RWPE2 (cell line): ENCODE results near the gene BTD.

Experiments used
- ATAC-seq: fragments of 200-7000 bp; cut with Tn5 transposase; 3 replicates; pipeline ENCODE4 v1.9.1; 2021; ENCODE audit warnings: low read depth
- DNase-seq: peaks from one replicate; pipeline ENCODE4 v3.0.0-alpha.2; 2020; ENCODE audit warnings: low spot score
- H3K27ac ChIP-seq: fragments of 450-650 bp; 2 replicates; pipeline ENCODE4 v1.5.1; 2017; ENCODE audit warnings: mild to moderate bottlenecking; ENCODE audit not compliant: poor library complexity, severe bottlenecking
- H3K27me3 ChIP-seq: fragments of 250-450 bp; sonication (Bioruptor Pico); 2 replicates; pipeline ENCODE4 v1.5.1; 2021; ENCODE audit warnings: mild to moderate bottlenecking, moderate library complexity; ENCODE audit not compliant: insufficient read depth, poor library complexity, severe bottlenecking
- H3K36me3 ChIP-seq: fragments of 250-450 bp; sonication (Bioruptor Pico); 2 replicates; pipeline ENCODE4 v1.5.1; 2020; ENCODE audit warnings: low read depth, mild to moderate bottlenecking, moderate library complexity
- H3K4me1 ChIP-seq: fragments of 250-450 bp; sonication (Bioruptor Pico); 2 replicates; pipeline ENCODE4 v1.5.1; 2021; ENCODE audit warnings: mild to moderate bottlenecking, moderate library complexity; ENCODE audit not compliant: insufficient read depth, poor library complexity, severe bottlenecking
- H3K4me3 ChIP-seq: fragments of 250-450 bp; sonication (Bioruptor Pico); 2 replicates; pipeline ENCODE4 v1.5.1; 2021; ENCODE audit warnings: mild to moderate bottlenecking, moderate library complexity; ENCODE audit not compliant: severe bottlenecking
- H3K9me3 ChIP-seq: fragments of 250-450 bp; sonication (Bioruptor Pico); 2 replicates; pipeline ENCODE4 v1.5.1; 2021; ENCODE audit warnings: mild to moderate bottlenecking, moderate library complexity; ENCODE audit not compliant: severe bottlenecking
- TF ChIP-seq, protein P1 (sequence below): fragments of 450-650 bp; IDR thresholded peaks from one replicate; pipeline ENCODE4 v1.5.1; 2017; ENCODE audit warnings: mild to moderate bottlenecking, moderate library complexity; ENCODE audit not compliant: poor library complexity, severe bottlenecking

BTD gene

DNA sequence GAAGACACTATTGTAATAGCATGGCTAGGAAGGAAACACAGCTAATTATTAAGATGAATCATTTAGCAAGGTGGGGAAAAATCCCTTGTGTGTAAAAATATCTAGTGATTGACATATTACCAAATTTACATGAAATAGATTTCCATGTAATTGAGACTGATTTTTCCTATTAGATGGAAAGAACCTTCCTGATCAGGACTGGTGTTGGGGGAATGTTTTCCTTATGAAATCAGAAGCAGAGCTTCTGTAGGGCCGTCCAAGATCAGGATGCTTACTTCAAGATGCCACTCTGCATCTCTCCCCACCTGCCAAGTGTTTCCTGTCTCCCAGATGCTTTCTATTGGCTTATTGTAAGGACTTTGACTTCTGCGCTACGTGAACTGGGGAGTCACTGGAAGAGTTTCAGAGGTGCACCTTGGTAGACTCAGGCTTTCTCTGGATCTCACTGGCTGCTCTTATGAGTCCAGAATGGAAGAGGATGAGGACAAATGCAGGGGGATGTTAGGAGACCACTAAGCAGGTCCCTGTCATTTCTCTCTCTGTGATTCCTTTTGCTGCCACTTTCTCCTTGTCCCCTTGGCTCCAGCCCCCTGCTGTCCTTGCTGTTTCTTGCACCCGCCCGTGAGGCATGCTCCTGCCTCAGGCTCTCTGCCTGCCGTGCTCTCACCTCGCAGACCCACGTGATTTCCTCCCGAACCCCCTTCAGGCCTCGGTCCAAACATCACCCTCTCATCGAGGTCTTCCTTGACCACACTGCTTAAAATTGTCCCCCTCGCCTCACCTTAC, 30.1 kb downstream of the BTD start:
- Histone ChIP-seq H3K9me3 (no peaks in the 10 kb centered on the region), H3K27ac (peak overlapping the region; percentile 95), H3K4me1 (peaks cover 50% of the 10 kb centered on the region), H3K27me3 (no peaks in the 10 kb centered on the region), H3K36me3 (no peaks in the 10 kb centered on the region), H3K4me3 (no peak overlapping the region)
- ATAC-seq (no peak), DNase-seq (no peak)
- TF ChIP-seq, protein P1, sequence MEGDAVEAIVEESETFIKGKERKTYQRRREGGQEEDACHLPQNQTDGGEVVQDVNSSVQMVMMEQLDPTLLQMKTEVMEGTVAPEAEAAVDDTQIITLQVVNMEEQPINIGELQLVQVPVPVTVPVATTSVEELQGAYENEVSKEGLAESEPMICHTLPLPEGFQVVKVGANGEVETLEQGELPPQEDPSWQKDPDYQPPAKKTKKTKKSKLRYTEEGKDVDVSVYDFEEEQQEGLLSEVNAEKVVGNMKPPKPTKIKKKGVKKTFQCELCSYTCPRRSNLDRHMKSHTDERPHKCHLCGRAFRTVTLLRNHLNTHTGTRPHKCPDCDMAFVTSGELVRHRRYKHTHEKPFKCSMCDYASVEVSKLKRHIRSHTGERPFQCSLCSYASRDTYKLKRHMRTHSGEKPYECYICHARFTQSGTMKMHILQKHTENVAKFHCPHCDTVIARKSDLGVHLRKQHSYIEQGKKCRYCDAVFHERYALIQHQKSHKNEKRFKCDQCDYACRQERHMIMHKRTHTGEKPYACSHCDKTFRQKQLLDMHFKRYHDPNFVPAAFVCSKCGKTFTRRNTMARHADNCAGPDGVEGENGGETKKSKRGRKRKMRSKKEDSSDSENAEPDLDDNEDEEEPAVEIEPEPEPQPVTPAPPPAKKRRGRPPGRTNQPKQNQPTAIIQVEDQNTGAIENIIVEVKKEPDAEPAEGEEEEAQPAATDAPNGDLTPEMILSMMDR: no peak

DNA sequence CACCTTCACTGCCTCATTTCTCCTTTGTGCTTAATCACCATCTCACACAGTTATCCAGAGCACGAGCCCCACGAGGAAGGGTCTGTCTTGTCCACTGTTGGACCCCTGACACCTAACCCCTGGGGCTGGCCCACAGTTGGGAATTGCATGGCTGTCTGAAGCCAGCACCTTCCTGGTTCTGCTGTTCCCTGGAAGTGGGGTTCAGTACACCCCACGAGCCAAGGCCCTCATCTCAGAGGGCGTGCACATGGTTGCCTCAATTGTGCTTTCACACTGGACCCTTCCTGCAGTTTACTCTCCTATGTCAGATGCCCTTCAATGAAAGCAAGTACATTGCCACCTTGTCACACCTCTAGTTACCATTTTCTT, 30.7 kb downstream of the BTD start:
- ATAC-seq (no peak), DNase-seq (no peak)
- Histone ChIP-seq H3K9me3 (no peaks in the 10 kb centered on the region), H3K4me3 (no peak overlapping the region), H3K4me1 (peaks cover 50% of the 10 kb centered on the region), H3K36me3 (no peaks in the 10 kb centered on the region), H3K27ac (peak overlapping the region; percentile 95), H3K27me3 (no peaks in the 10 kb centered on the region)
- TF ChIP-seq, protein P1: no peak

DNA sequence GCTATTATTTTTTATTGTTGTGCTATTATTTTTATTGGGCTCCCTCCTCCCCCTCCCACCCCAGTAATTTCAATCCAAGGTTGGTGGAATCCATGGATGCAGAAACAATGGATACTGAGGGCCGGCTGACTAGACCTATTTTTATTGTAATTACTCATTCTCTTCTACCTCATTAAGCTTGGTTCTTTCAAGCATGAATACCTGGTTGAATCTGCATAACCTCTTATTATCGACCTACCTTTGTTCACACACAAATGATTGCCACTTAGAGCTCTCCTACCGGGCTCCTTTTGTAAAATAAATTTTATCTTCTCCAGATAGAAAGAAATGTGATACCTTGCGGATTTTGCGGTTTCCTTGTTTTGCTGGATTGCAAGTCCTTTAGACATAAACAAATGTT, 31.6 kb downstream of the BTD start:
- Histone ChIP-seq H3K9me3 (no peaks in the 10 kb centered on the region), H3K36me3 (no peaks in the 10 kb centered on the region), H3K4me1 (peaks cover 50% of the 10 kb centered on the region), H3K4me3 (no peak overlapping the region), H3K27me3 (no peaks in the 10 kb centered on the region), H3K27ac (peak overlapping the region; percentile 95)
- DNase-seq: no peak
- ATAC-seq: no peak
- TF ChIP-seq, protein P1: no peak

DNA sequence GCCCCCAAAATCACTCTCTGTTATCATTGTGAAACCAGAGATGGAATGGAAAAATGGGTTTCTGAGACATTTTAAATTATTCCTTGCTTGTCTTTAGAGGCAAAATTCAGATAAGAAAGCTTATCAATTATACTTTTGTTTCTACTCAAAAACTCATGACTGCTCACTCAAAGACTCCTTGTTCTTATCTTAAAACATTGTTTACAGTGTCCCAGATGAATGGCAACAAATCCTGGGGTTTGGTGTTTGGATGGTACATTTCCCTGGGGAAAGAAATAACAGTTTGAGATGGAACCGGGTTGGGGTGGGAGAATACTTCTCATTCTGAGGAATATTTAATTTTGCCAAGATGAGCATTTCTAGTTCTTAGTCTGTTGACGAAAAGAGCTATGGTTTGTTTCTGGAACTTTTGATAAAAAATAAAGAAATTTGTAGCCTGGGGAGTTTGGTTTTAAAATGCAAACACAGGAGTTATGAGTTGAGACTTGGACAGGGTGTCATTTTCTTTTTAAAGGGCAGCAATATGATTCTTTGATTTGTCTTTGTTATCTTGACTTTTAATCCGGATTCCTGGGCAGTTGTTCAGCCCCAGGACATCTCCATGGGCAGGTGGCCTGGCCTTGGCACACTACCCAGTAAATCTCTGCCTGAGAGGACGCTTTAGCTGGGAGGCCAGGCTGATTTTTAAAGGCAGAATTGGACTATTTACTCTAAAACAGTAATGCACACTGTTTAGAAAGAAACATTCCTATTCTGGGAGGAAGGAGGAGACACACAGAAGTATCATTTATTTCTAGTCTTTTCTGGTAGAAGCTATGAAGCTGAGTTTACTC, 32.4 kb downstream of the BTD start:
- peak overlapping the region; percentile 95 for H3K27ac ChIP-seq

More for the DNA sequence above, 32.4 kb downstream of the BTD start:
- no peaks in the 10 kb centered on the region for H3K9me3 ChIP-seq
- H3K27me3 ChIP-seq: no peaks in the 10 kb centered on the region
- no peaks in the 10 kb centered on the region for H3K36me3 ChIP-seq
- no peak overlapping the region for H3K4me3 ChIP-seq
- TF ChIP-seq, protein P1: no peak
- ATAC-seq: no peak
- peaks cover 50% of the 10 kb centered on the region for H3K4me1 ChIP-seq
- no peak for DNase-seq
